TTC549 (cell line): ENCODE results near the gene BICDL2.
"Not testable (repeated sequence)": the region's sequence is repeated elsewhere in the genome, so short reads cannot be mapped to it uniquely, and the experiment has no call there.

Experiments
- FAIRE-seq: peaks from 2 replicates; lab custom pipeline; 2012; peaks lifted over from hg19 to GRCh38; lab: Jason Lieb, UNC

Gene BICDL2

DNA sequence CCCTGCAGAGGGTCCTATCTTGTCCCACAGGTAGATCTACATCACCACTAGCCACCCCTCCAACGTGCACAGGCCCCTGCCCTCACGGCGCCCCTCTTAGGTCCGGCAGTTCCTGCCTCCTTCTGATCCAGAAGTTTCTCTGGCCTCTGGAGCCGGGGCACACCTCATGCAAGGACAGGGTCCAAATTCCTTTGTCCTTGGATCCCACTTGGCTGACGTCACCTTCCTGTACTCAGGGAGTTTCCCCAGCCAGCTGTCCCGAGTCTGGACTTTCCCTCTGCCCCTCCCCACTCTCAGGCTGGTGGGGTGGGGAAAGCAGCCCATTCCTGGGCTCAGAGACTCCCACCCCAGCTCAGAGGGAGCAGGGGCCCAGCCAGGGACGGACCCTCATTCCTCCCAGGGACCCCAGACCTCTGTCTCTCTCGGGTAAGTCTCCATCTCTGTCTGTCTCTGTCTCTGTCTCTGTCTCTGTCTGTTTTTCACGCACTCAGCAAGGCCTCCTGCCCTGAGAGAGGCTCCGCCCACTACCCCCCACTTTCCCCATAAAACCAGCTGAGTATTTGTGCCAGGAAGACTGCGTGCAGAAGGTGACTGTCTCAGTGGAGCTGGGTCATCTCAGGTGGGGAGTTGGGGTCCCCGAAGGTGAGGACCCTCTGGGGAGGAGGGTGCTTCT is 28.5 kb upstream of the BICDL2 start, which contains the start of gene IL32:
Gene IL32, plus strand, starts transcription at position 572 of the 673 bp plus-strand sequence. CDS start 172 bp downstream, outside the sequence.
- no peak for FAIRE-seq

DNA sequence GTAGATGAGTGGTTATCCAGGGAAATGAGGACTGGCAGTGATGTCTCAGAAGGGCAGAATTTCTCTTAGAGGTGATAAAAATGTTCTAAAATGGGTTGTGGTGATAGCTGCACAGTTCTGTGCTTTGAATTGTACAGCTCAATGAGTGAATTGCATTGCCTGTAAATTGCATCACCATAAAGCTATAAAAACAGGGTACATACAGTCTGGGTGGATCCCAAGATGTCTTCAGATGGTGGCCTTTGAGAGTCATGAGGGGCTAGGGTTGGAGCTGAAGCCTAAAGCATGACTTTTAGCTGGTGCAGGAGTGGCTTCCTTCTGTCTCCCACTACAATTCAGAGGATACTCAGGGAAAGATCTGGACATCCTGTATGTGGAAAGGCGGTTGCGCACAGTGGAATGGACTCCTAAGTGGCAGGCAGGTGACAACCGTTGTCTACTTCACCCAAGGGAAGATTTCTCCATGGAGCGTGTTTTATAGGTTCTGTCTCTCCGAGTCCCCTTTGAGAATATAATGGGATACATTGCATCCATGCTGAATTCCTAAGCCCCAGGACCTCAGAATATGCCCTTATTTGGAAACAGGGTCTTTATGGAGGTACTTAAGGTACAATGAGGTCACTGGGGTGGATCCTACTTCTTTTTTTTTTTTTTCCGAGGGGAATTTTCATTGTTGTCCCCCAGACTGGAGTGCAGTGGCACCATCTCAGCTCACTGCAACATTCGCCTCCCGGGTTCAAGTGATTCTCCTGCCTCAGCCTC is 27.1 kb upstream of the BICDL2 start:
- no peak for FAIRE-seq

DNA sequence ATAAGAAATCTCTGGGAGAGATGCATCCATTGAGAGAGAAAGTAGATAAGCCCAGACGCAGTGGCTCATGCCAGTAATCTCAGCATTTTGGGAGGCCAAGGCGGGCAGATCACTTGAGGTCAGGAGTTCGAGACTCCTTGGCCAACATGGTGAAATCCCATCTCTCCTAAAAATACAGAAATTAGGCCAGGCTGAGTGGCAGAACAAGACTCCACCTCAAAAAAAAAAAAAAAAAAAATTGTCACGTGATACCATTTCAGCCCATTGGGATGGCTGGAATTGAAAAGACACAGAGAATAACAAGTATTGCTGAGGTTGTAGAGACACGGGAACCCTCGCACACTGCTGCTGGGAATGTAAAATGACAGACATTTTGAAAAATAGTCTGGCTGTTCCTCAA is 25.8 kb upstream of the BICDL2 start:
- FAIRE-seq, result no peak

DNA sequence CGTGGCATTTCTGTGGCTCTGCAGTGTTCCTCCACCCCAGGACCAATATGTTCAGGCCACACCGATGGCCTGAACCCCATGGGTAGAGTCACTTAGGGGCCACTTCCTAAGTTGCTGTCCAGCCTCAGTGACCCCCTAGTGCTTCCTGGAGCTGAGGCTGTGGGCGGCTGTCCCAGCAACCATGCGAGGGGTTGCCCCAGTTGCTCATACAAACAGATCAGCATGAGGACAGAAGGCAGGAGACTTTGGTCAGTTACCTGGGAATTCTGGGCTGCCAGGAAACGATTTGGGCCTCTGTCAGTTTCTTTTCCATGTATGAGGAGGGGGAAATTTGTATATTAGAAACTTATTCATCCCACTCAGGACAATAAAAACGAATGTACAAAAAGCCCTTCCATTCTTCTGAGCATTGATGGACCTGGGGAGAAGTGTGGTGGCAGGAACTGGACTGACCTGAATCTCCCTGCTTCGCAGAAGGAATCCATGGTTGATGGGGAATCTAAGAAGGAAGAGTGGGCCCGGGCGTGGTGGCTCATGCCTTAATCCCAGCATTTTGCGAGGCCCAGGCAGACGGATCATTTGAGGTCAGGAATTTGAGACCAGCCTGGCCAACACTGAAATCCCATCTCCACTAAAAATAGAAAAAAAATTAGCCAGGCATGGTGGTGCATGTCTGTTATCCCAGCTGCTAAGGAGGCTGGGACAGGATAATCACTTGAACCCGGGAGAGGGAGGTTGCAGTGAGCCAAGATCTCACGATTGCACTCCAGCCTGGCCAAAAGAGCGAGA is 23.8 kb upstream of the BICDL2 start:
- FAIRE-seq, result no peak

DNA sequence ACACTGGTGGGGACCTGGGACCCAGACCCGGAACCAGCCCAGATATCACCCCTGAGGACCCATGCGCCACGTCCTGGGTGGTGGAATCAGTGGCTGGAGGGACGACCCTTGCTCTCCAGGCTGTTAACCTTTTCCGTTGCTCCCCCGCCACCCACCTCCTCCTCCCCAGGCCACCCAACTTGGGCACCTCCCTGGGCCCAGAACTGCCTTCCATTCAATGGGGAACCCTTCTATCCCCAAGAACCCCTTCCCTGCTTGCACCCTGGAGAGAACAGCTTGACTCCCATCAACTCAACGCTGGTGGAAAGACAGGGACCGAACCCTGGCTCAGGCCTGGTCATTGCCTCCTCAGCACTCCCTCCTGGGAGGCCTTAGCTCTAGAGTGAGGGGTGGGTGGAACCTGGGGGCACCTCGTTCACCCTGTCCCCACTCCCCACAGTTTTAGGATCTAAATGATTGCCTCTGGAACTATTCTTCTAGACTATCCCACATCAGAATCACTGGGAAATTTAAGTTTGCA is 23.0 kb upstream of the BICDL2 start:
- FAIRE-seq, result no peak

DNA sequence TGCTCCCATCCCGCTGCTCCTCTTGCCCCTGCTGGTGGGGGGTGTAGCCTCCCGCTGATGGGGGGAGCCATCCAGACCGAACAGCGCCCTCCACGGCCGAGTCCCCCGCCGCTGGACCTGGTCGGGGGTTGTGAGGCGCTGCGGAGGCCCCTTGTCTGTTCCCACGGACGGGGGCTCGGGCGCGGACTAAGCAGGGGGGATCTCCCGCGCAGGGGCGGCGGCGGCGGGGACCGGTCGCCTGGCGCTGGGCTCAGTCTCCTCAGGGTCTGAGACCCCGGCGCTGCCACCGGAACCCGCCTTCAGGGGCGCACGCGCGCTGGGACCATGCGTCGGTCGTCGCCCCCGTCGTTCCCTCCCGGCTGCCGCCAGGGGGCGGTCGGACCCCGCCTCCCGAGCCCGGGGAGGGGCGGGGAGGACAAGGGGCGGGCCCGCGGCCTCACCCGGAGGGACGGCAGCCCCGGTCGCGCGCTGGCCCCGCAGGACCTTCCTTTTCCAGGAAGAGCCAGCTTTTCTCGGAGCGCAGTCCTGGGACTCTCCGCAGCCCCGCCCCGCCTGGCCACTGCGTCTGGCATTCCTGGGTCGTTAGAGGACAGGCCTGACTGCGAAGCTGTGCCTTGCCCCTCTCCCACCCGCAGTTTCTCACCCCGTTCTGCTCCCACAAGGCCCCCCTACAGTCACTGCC is 22.4 kb upstream of the BICDL2 start:
- FAIRE-seq, result no peak

DNA sequence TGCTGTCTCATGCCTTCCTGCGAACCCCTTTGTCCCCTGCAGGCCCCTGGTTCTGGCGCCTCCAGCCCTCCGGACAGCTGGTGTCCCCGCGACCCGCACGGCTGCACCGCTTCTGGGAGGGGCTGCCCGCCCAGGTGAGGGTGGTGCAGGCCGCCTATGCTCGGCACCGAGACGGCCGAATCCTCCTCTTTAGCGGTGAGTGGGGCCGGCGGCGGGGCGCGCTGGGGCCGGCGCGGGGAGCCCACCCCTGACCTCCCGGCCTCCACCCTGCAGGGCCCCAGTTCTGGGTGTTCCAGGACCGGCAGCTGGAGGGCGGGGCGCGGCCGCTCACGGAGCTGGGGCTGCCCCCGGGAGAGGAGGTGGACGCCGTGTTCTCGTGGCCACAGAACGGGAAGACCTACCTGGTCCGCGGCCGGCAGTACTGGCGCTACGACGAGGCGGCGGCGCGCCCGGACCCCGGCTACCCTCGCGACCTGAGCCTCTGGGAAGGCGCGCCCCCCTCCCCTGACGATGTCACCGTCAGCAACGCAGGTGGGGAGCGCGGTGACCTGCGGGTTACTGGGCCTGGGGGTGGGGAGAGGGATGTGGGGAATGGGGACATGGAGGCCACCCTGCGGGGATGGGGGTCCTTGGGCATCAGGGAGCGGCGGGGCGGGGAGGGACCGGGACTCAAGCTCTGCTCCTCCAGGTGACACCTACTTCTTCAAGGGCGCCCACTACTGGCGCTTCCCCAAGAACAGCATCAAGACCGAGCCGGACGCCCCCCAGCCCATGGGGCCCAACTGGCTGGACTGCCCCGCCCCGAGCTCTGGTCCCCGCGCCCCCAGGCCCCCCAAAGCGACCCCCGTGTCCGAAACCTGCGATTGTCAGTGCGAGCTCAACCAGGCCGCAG is 21.6 kb upstream of the BICDL2 start:
- FAIRE-seq, result no peak

DNA sequence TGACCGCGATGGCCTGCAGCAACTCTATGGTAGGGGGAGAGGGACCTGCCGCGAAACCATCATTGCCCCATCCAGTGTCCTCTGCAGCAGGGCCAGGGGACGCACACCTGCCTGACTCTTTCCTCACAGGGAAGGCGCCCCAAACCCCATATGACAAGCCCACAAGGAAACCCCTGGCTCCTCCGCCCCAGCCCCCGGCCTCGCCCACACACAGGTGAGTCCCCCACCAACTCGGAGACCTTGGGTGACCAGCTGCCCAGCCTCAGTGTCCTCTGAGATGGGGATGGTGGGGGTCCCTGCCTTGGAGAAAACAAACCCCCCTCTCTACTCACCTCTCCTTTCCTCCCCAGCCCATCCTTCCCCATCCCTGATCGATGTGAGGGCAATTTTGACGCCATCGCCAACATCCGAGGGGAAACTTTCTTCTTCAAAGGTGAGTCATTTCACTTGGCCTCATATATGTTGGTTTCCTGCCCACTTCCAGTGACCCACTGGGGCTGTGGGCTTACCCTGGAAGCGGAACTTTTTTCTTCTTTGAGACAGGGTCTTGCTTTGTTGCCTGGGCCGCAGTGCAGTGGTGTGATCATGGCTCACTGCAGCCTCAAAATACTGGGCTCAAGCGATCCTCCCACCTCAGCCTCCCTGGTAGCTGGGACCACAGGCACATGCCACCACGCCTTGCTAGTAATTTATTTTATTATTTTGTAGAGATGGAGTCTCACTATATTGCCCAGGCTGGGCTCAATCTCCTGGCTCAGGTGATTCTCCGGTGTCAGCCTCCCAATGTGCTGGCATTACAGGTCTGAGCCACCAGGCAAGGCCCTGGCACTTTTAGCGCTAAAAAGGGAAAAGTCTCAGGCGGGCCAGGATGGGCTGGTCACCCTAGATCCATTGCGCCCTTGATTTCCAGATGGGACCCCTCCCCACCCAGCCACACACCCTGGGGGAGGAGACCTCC is 20.7 kb upstream of the BICDL2 start:
- FAIRE-seq, result no peak

DNA sequence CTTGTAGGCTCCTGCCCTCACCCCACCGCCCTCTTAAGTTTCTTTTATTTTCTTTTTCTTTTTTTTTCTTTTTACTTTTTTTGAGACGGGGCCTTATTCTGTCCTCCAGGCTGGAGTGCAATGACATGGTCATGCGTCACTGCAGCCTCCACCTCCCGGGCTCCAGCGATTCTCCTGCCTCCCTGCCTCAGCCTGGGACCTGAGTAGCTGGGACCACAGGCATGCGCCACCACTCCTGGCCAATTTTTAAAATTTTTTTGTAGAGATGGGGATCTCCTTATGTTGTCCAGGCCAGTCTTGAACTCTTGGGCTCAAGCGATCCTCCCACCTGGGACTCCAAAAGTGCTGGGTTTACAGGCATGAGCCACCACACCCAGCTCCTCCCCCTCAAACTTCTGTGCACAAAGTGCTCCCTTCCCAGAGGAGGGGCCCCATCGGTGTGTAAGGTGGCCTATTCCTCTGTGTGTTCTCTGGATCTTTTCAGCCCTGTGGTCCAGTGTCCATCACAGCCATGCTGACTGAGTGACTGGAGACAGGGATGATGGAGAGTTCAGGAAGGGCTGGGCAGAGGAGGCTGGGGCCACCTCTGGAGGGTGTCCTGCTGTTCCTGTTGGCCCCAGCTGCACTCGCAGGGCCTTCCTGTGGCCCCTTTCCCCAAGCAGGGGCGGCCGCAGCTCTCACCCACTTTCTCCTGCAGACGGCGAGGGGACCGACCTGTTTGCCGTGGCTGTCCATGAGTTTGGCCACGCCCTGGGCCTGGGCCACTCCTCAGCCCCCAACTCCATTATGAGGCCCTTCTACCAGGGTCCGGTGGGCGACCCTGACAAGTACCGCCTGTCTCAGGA is 19.8 kb upstream of the BICDL2 start:
- FAIRE-seq, result no peak

DNA sequence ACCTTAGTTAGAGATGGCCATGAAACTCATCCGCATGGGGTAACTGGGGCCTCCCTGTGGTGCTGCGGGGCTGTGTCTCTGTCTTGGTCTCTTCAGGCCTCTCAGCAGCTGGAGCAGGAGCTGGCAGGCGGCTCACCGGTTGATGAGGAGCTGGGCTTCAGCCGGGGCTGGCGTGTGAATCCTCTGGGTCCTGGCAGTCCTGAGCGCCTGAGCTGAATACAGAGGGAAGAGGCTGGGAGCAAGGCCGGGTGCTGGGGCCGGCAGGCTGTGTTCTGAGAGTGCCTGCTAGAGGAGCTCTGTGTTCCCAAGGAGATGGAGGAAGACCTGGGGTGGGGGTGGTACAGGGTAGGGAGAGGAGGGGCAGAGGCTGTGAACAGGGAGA is 19.0 kb upstream of the BICDL2 start:
- not testable (repeated sequence) for FAIRE-seq

DNA sequence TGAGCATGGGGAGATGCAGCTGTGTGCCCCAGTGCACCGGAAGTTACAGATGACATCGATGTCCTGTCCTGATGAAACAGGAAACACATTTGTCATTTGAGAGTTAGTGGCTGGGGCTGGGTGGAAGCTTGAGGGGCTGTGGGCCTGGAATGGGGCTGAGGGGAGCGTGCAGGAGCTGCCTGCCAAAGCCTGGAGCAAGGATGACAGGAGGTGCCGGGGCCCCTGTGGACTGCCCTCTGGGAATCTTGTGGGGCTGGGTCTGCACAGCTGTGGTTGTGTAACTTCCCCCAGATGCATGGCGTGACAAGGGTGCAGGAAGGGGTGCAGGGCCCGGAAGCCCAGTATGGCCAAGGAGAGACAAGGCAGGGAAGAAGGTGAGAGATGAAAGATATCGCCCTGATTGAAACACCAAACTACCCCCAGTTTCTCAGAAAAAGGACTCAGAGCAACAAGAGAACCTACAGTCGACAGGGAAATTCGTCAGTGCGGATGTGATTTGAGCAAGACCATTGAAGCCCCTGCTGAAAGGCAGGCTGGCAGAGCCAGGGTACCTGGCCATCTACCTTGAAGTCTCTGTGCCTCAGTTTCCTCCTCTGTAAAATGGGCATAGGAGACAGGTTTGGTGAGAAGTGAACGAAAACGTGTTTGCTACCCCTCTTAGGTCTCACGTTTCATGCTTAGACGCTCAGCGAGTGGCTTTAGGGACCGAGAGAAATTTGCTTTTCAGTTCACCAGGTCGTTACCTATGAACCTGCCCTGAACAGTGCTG is 18.4 kb upstream of the BICDL2 start:
- no peak for FAIRE-seq

DNA sequence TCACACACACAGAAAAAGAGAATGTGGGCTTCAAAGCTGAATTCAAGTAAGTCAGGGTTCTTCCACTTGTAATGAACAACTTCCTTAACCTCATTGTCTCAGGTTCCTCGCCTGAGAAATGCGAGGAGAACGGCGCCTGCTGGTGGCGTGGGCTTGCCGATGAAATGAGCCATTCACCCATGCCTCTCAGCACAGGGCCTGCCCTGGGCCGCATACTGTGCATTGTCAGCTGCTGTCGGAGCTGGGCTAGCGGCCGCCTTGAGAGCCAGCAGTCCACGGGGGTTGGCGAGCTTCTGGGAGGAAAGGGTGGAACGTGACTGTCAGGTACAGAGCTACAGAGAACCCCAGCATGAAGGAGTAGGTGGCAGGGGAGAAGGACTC is 16.6 kb upstream of the BICDL2 start:
- not testable (repeated sequence) for FAIRE-seq

DNA sequence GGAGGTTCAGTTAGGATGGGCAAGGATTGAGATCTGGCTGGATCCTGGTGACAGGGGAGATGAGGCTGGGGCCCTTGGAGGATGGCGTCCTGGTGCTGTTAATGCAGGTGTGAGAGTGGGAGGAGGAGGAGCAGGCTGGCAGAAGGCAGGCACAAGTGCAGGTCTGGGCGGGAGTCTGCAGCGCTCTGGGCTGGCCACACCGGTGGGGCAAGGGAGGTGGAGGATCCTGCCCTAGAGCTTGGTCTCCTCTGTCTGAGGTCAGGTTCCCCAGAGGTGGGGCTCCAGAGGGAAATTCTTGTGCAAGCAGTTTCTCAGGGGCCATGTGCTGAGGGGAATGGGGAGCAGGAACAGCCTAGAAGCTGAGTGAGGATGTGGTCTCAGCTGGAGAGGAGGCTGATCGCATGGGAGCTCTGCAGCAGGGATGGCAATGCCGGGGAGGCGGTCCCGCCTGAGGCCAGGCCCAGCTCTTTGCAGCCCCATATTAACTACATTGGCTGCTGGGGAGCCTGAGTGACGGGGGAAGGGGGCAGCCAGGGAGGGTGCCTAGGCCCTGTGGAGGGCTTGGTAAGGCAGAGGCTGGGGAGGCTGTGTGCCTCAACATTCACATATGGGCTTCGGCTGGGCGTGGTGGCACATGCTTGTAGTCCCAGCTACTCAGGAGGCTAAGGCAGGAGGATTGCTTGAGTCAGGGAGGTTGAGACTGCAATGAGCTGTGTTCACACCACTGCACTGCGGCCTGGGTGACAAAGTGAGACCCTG is 16.0 kb upstream of the BICDL2 start:
- not testable (repeated sequence) for FAIRE-seq

DNA sequence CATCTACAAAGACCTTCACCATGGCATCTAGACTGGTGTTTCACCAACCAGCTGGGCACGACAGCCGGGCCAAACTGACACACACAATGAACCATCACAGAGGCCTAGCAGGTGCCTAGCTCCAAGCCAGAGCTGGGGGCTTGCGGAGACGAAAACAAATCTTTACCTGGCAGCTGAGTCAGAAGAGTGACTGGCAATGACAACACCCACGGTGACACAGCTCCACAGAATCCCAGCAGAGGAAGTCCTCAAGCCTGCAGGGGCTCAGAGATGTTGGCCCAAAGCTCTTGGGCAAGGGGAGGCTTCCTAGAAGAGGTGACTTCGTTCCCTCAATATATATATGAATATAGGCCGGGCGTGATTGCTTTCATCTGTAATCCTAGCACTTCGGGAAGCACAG is 14.8 kb upstream of the BICDL2 start:
- no peak for FAIRE-seq

DNA sequence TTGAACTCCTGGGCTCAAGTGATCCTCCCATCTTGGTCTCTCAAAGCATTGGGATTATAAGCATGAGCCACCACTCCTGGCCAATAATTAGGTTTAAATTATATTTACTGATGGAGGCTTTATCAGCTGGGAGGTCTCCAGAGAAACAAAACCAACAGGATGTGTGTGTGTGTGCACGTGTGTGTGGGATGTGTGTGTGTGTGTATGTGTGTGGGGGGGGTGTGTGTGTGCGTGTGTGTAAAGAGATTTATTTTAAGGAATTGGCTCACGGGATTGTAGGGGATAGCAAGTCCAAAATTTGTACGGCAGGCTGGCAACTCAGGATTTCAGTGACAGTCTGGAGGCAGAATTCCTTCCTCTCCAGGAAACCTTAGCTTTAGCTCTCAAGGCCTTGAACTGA is 14.3 kb upstream of the BICDL2 start:
- no peak for FAIRE-seq

DNA sequence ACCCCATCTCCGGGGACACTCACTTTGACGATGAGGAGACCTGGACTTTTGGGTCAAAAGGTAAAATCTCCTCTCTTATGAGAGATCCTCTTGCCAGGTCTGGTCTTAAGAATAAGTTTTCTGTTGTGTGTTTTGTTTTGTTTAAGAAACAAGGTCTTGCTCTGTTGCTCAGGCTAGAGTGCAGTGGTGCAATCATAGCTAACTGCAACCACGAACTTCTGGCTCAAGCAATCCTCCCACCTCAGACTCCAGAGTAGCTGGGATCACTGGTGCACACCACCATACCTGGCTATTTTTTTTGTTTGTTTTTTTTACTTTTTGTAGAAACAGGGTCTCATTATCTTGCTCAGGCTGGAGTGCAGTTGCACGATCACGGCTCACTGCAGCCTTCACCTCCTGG is 13.7 kb upstream of the BICDL2 start:
- no peak for FAIRE-seq

DNA sequence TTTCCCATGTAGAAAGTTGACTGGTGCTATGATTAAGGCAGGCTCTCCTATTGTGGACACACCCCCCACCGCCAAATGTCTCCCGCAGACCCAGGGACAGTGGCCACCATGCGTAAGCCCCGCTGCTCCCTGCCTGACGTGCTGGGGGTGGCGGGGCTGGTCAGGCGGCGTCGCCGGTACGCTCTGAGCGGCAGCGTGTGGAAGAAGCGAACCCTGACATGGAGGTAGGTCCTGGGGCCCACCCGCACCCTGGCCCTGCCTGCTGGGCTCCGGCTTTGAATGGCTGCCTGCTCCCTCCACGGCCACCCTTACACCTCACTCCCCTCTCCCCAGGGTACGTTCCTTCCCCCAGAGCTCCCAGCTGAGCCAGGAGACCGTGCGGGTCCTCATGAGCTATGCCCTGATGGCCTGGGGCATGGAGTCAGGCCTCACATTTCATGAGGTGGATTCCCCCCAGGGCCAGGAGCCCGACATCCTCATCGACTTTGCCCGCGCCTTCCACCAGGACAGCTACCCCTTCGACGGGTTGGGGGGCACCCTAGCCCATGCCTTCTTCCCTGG is 13.3 kb upstream of the BICDL2 start:
- FAIRE-seq, result no peak
